Measurements from ENCODE around the gene EFR3B.

- TF ChIP-seq EZH2 (IDR thresholded peaks at IDR 0.05) (no peak), CTCF (IDR thresholded peaks at IDR 0.05) (no peak), EZH2phosphoT487 (IDR thresholded peaks at IDR 0.05) (no peak)
Observed at GRCh38 chr2:25202275-25202674, 160.4 kb downstream of the EFR3B start.

Measured in neural progenitor cell (in vitro differentiated cells).